ENCODE measurements around the gene RAPGEF2.

- TF ChIP-seq CTCF (IDR thresholded peaks at IDR 0.05): no peak
- no peak for TF ChIP-seq POLR2A (IDR thresholded peaks at IDR 0.05)
Observed at GRCh38 chr4:159121371-159121770, 18.5 kb downstream of the RAPGEF2 start.

All from testis (tissue), 2 donors.